Left hindlimb (tissue), 1 donor: ENCODE measurements around the gene AXIN2.

Experiments
- DNase-seq: peaks from one replicate; pipeline ENCODE4 v3.0.0-alpha.2; 2018

The AXIN2 gene

GRCh38 chr17:65553646-65554552, 7.5 kb downstream of the AXIN2 start:
- DNase-seq: no peak

GRCh38 chr17:65553009-65553645, 8.3 kb downstream of the AXIN2 start:
- DNase-seq: no peak

- no peak for DNase-seq
Measured at GRCh38 chr17:65552214-65552613, 9.2 kb downstream of the AXIN2 start.

GRCh38 chr17:65551267-65552040, 10.0 kb downstream of the AXIN2 start:
- no peak for DNase-seq

- no peak for DNase-seq
Measured at GRCh38 chr17:65550758-65551157, 10.7 kb downstream of the AXIN2 start.

GRCh38 chr17:65550075-65550662, 11.3 kb downstream of the AXIN2 start:
- DNase-seq: no peak

GRCh38 chr17:65548269-65548969, 13.0 kb downstream of the AXIN2 start:
- DNase-seq: no peak

- no peak for DNase-seq
Measured at GRCh38 chr17:65547253-65547670, 14.2 kb downstream of the AXIN2 start.

GRCh38 chr17:65546579-65546978, 14.9 kb downstream of the AXIN2 start:
- no peak for DNase-seq

GRCh38 chr17:65545705-65546523, 15.5 kb downstream of the AXIN2 start:
- DNase-seq: no peak

- no peak for DNase-seq
Measured at GRCh38 chr17:65544672-65545071, 16.8 kb downstream of the AXIN2 start.

- DNase-seq: no peak
Measured at GRCh38 chr17:65542610-65543009, 18.8 kb downstream of the AXIN2 start.

GRCh38 chr17:65542067-65542466, 19.4 kb downstream of the AXIN2 start:
- DNase-seq: no peak

- DNase-seq: no peak
Measured at GRCh38 chr17:65541453-65541852, 20.0 kb downstream of the AXIN2 start.

- no peak for DNase-seq
Measured at GRCh38 chr17:65539630-65540266, 21.7 kb downstream of the AXIN2 start.

GRCh38 chr17:65538675-65539529, 22.5 kb downstream of the AXIN2 start:
- DNase-seq: no peak

GRCh38 chr17:65537845-65538674, 23.4 kb downstream of the AXIN2 start:
- no peak for DNase-seq

GRCh38 chr17:65537343-65537844, 24.1 kb downstream of the AXIN2 start:
- DNase-seq: no peak
